Esophagus squamous epithelium (tissue), 4 donors: ENCODE data around the gene HP1BP3.

ENCODE experiments used
- CTCF ChIP-seq, 6 experiments: fragments of 450-650 bp in 4 of 6; fragments of 200-600 bp in 2 of 6; sonication (generic) in 2 of 6; IDR thresholded peaks; one replicate each; pipeline ENCODE4 v1.5.1; 2016 to 2019; ENCODE audit warnings: antibody characterized with exemption in 6 of 6, mild to moderate bottlenecking in 4 of 6, moderate library complexity in 4 of 6
- POLR2A ChIP-seq, 4 donors: fragments of 450-650 bp; IDR thresholded peaks; one replicate each; pipeline ENCODE4 v1.6.1; 2017; ENCODE audit warnings: antibody characterized with exemption in 4 of 4, mild to moderate bottlenecking in 4 of 4, moderate library complexity in 3 of 4

- TF ChIP-seq CTCF (IDR thresholded peaks at IDR 0.05) (no peak), POLR2A (IDR thresholded peaks at IDR 0.05) (no peak)
Observed at GRCh38 chr1:20814534-20814871, 27.4 kb upstream of the HP1BP3 start.
